IMR-90 (cell line): ENCODE data around the gene BTLA. TPM values are rescaled to one million over a fixed set of nuclear protein-coding genes. Genes with fewer than 3 reads are reported as not detected.

ENCODE experiments used
- ATAC-seq: fragments of 200-7000 bp; cut with Tn5 transposase; 2 replicates; pipeline ENCODE4 v1.9.1; 2020; ENCODE audit warnings: low read depth, mild to moderate bottlenecking, moderate library complexity
- BruUV-seq: library from RNA; stranded (reverse); fragments of 400-500 nt; replicated peaks from 2 replicates; lab custom pipeline; 2021; lab: Mats Ljungman, UMichigan
- CTCF ChIA-PET: fragments of 300-600 bp; formaldehyde crosslinking; extraction: SDS; loops from one replicate; lab custom pipeline; 2021; ENCODE audit warnings: antibody characterized with exemption; lab: Yijun Ruan, JAX
- POLR2A ChIA-PET: fragments of 300-600 bp; sonication (Branson Sonifier 250); formaldehyde crosslinking; loops from one replicate; lab custom pipeline; 2022; ENCODE audit warnings: antibody characterized with exemption; ENCODE audit not compliant: unreplicated experiment; lab: Charles Lee
- DNase-seq: peaks from one replicate; pipeline ENCODE4 v3.0.0; 2013
- H2AFZ ChIP-seq: replicated peaks from 2 replicates; pipeline ENCODE3; 2013; ENCODE audit warnings: low read length, mild to moderate bottlenecking; ENCODE audit not compliant: poor library complexity
- H2AK5ac ChIP-seq: 2 replicates; pipeline ENCODE4 v1.6.1; 2013; ENCODE audit warnings: low read depth, low read length, inconsistent platforms
- H2AK9ac ChIP-seq: replicated peaks from 2 replicates; pipeline ENCODE3; 2013; ENCODE audit warnings: mild to moderate bottlenecking, low read depth, low read length, moderate library complexity; ENCODE audit not compliant: poor library complexity
- H2BK120ac ChIP-seq: 2 replicates; pipeline ENCODE4 v1.6.1; 2013; ENCODE audit warnings: low read depth, low read length, inconsistent platforms
- H2BK15ac ChIP-seq: 3 replicates; pipeline ENCODE4 v1.6.1; 2013; ENCODE audit warnings: low read depth, low read length, inconsistent platforms
- H2BK20ac ChIP-seq: 2 replicates; pipeline ENCODE4 v1.6.1; 2013; ENCODE audit warnings: low read depth, mild to moderate bottlenecking, inconsistent platforms, low read length, moderate library complexity
- H2BK5ac ChIP-seq: 2 replicates; pipeline ENCODE4 v1.6.1; 2013; ENCODE audit warnings: mild to moderate bottlenecking, low read depth, low read length, inconsistent platforms; ENCODE audit not compliant: poor library complexity, severe bottlenecking
- H3K14ac ChIP-seq: replicated peaks from 2 replicates; pipeline ENCODE4 v1.6.1; 2013; ENCODE audit warnings: low read depth, low read length, inconsistent platforms
- H3K18ac ChIP-seq: 2 replicates; pipeline ENCODE4 v1.6.1; 2013; ENCODE audit warnings: low read depth, low read length, control low read depth
- H3K23ac ChIP-seq: 2 replicates; pipeline ENCODE4 v1.6.1; 2013; ENCODE audit warnings: low read depth, low read length, inconsistent platforms
- H3K27ac ChIP-seq: 2 replicates; pipeline ENCODE4 v1.5.1; 2013; ENCODE audit warnings: mild to moderate bottlenecking, control low read depth, low read length; ENCODE audit not compliant: insufficient read depth
- H3K27me3 ChIP-seq: 2 replicates; pipeline ENCODE4 v1.6.1; 2013; ENCODE audit warnings: low read length; ENCODE audit not compliant: control insufficient read depth, insufficient read depth
- H3K36me3 ChIP-seq: 2 replicates; pipeline ENCODE4 v1.6.1; 2013; ENCODE audit warnings: low read length, mixed read lengths; ENCODE audit not compliant: control insufficient read depth, insufficient read depth
- H3K4ac ChIP-seq: 2 replicates; pipeline ENCODE4 v1.6.1; 2013; ENCODE audit warnings: low read depth, low read length, inconsistent platforms
- H3K4me1 ChIP-seq: 2 replicates; pipeline ENCODE4 v1.6.1; 2013; ENCODE audit warnings: low read length, mixed read lengths; ENCODE audit not compliant: control insufficient read depth, insufficient read depth
- H3K4me2 ChIP-seq: 2 replicates; pipeline ENCODE4 v1.6.1; 2013; ENCODE audit warnings: low read depth, mild to moderate bottlenecking, control low read depth, low read length, moderate library complexity
- H3K4me3 ChIP-seq: 2 replicates; pipeline ENCODE4 v1.5.1; 2013; ENCODE audit warnings: low read depth, mild to moderate bottlenecking, control low read depth, low read length, moderate library complexity; ENCODE audit not compliant: insufficient read depth
- H3K56ac ChIP-seq: 2 replicates; pipeline ENCODE4 v1.6.1; 2013; ENCODE audit warnings: low read length, inconsistent platforms; ENCODE audit not compliant: insufficient read depth; ENCODE audit errors: extremely low read depth
- H3K79me1 ChIP-seq, 2 experiments: 2 replicates each; pipeline ENCODE4 v1.6.1; 2013; ENCODE audit warnings: low read length in 2 of 2, inconsistent platforms in 1 of 2, low read depth in 1 of 2
- H3K9ac ChIP-seq: 2 replicates; pipeline ENCODE4 v1.6.1; 2013; ENCODE audit warnings: low read depth, low read length, control low read depth
- H3K9me1 ChIP-seq: 2 replicates; pipeline ENCODE4 v1.6.1; 2013; ENCODE audit warnings: low read length, inconsistent platforms; ENCODE audit not compliant: insufficient read depth
- H3K9me3 ChIP-seq: 2 replicates; pipeline ENCODE4 v1.6.1; 2013; ENCODE audit warnings: low read length; ENCODE audit not compliant: control insufficient read depth, insufficient read depth
- H4K20me1 ChIP-seq: 2 replicates; pipeline ENCODE4 v1.6.1; 2013; ENCODE audit warnings: low read length, inconsistent platforms; ENCODE audit not compliant: insufficient read depth
- H4K5ac ChIP-seq: 2 replicates; pipeline ENCODE4 v1.6.1; 2013; ENCODE audit warnings: mild to moderate bottlenecking, low read depth, low read length, control low read depth
- H4K8ac ChIP-seq, 2 experiments: 2 replicates each; pipeline ENCODE4 v1.6.1; 2013; ENCODE audit warnings: low read depth in 2 of 2, low read length in 2 of 2, control low read depth in 1 of 2, inconsistent platforms in 1 of 2
- H4K91ac ChIP-seq: 2 replicates; pipeline ENCODE4 v1.6.1; 2013; ENCODE audit warnings: low read depth, low read length, inconsistent platforms; ENCODE audit not compliant: insufficient read depth
- BHLHE40 ChIP-seq: fragments of 150-350 bp; IDR thresholded peaks from 2 replicates; pipeline ENCODE4 v1.6.1; 2016; ENCODE audit warnings: mild to moderate bottlenecking, low read depth, low read length
- CHD1 ChIP-seq: IDR thresholded peaks from 2 replicates; pipeline ENCODE4 v1.6.1; 2012; ENCODE audit warnings: low read depth, low read length, improper control_type of control experiment
- NFE2L2 ChIP-seq: fragments of 150-350 bp; IDR thresholded peaks from 2 replicates; pipeline ENCODE4 v1.6.1; 2016; ENCODE audit warnings: low read depth, mild to moderate bottlenecking, low read length
- RAD21 ChIP-seq: IDR thresholded peaks from 2 replicates; pipeline ENCODE4 v1.6.1; 2012; ENCODE audit warnings: low read length, improper control_type of control experiment
- RCOR1 ChIP-seq: IDR thresholded peaks from 2 replicates; pipeline ENCODE4 v1.6.1; 2012; ENCODE audit warnings: mild to moderate bottlenecking, low read length, improper control_type of control experiment; ENCODE audit not compliant: insufficient replicate concordance
- SMC3 ChIP-seq: fragments of 150-350 bp; IDR thresholded peaks from 2 replicates; pipeline ENCODE4 v1.6.1; 2016; ENCODE audit warnings: low read depth, mild to moderate bottlenecking, antibody characterized with exemption, low read length, moderate library complexity
- WGBS, 2 experiments: methylation state at CpG; one replicate each; pipeline versions ENCODE4 v1.1.5 to v1.1.7; 2013; ENCODE audit warnings: missing lambda C conversion rate in 2 of 2; ENCODE audit not compliant: insufficient read length in 1 of 2; ENCODE audit errors: extremely low coverage in 2 of 2; 5-methylcytosine and 5-hydroxymethylcytosine counted together
- dilution Hi-C: fragments of 300-500 bp; cut with HindIII; formaldehyde crosslinking; loops from one replicate; pipeline ENCODE4 v1.14.3; 2018; ENCODE audit warnings: low sequenced_read_pairs; ENCODE audit not compliant: unreplicated experiment
- in situ Hi-C: fragments of 300-500 bp; cut with MboI; formaldehyde crosslinking; loops from 3 replicates; pipeline ENCODE4 v1.14.3; 2019; ENCODE audit warnings: low sequenced_read_pairs, inconsistent platforms, mixed read lengths
- intact Hi-C: fragments of 100-400 bp; cut with micrococcal nuclease; formaldehyde crosslinking; loops from 2 replicates; pipeline ENCODE4 v1.10.0; 2022
- polyA plus RNA-seq, 3 experiments: library from polyadenylated mRNA; depleted of rRNA; stranded (reverse); fragments of >200 nt; gene quantifications; 2 replicates each; pipeline ENCODE4 v1.2.3, GENCODE V29; 2012; ENCODE audit warnings: low replicate concordance in 1 of 3
- total RNA-seq: library from RNA; depleted of rRNA; stranded (reverse); fragments of >200 nt; gene quantifications from 2 replicates; pipeline ENCODE4 v1.2.3, GENCODE V29; 2012
- TF ChIP-seq, protein P1 (sequence below): fragments of 150-350 bp; IDR thresholded peaks from 2 replicates; pipeline ENCODE4 v1.6.1; 2017; ENCODE audit warnings: mild to moderate bottlenecking, antibody characterized with exemption, low read length, low read depth
- TF ChIP-seq, protein P2 (sequence below): conservative IDR thresholded peaks from 2 replicates; pipeline ENCODE4 v1.5.1; 2012; ENCODE audit warnings: mild to moderate bottlenecking, low read depth, low read length, improper control_type of control experiment
- TF ChIP-seq, protein P3 (sequence below): fragments of 150-350 bp; IDR thresholded peaks from 2 replicates; pipeline ENCODE4 v1.6.1; 2016; ENCODE audit warnings: low read depth, mild to moderate bottlenecking, low read length, moderate library complexity, borderline replicate concordance

BTLA gene
- total and polyA plus RNA-seq, 2 of the 4 experiments (the other 2 are of a cell fraction) = not detected

DNA sequence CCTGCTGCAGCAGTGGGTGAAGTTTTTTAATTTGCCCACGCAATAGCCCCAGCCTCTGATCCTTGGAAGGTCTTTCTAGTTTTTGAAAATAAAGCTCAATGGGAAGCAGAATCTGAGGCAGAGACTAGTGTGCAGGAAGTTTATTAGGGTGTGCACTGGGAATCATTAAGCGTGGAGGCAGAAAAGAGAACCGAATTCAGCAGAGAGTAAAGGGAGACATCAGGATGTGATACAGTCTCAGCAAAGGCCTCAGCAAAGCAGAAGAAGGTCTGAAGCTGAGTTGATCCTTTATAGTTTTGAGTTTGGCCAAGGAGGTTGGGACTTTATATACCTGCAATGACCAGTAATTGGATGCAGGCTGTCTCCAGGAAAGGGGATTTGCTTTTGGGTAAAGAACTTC lies 4.9 kb upstream of the BTLA start:
- in situ Hi-C loops (loop anchor here (25.0 kb wide), 1 partner anchor 367 kb away; the partner anchor contains the start of gene GCSAM), dilution Hi-C loops (loop anchor here (25.0 kb wide), 1 partner anchor 192 kb away; no protein-coding TSS in a partner anchor), intact Hi-C loops (no loop called here)
- no peaks in the 10 kb centered on the region; the same call in 1 of the 2 replicates for H3K27me3 ChIP-seq
- no peak overlapping the region for H2BK20ac ChIP-seq
- H3K36me3 ChIP-seq = no peaks in the 10 kb centered on the region
- H2AK9ac ChIP-seq = no peak overlapping the region
- no peak overlapping the region for H3K4me3 ChIP-seq
- ChIA-PET CTCF (interaction anchor here (1.1 kb wide), 1 partner anchor 38 kb away, joined by 3 read pairs; no protein-coding TSS in a partner anchor), POLR2A (no interaction called here)
- H3K4me2 ChIP-seq = no peak overlapping the region
- ATAC-seq (no peak), DNase-seq (no peak)
- no peaks in the 10 kb centered on the region for H3K79me1 ChIP-seq
- no peak overlapping the region for H3K4ac ChIP-seq
- H4K20me1 ChIP-seq = no peaks in the 10 kb centered on the region
- no TSS peak for BruUV-seq
- no peak overlapping the region for H3K23ac ChIP-seq
- no peaks in the 10 kb centered on the region for H3K9me3 ChIP-seq
- H3K18ac ChIP-seq = no peak overlapping the region
- H2AFZ ChIP-seq = no peak overlapping the region
- no peak overlapping the region for H2BK15ac ChIP-seq
- H3K9me1 ChIP-seq = no peaks in the 10 kb centered on the region
- no peak overlapping the region for H2BK120ac ChIP-seq
- TF ChIP-seq CHD1 (no peak), RCOR1 (no peak), SMC3 (no peak), BHLHE40 (no peak), NFE2L2 (no peak), RAD21 (no peak)
- TF ChIP-seq, protein P1, sequence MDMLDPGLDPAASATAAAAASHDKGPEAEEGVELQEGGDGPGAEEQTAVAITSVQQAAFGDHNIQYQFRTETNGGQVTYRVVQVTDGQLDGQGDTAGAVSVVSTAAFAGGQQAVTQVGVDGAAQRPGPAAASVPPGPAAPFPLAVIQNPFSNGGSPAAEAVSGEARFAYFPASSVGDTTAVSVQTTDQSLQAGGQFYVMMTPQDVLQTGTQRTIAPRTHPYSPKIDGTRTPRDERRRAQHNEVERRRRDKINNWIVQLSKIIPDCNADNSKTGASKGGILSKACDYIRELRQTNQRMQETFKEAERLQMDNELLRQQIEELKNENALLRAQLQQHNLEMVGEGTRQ = no peak
- TF ChIP-seq, protein P2, sequence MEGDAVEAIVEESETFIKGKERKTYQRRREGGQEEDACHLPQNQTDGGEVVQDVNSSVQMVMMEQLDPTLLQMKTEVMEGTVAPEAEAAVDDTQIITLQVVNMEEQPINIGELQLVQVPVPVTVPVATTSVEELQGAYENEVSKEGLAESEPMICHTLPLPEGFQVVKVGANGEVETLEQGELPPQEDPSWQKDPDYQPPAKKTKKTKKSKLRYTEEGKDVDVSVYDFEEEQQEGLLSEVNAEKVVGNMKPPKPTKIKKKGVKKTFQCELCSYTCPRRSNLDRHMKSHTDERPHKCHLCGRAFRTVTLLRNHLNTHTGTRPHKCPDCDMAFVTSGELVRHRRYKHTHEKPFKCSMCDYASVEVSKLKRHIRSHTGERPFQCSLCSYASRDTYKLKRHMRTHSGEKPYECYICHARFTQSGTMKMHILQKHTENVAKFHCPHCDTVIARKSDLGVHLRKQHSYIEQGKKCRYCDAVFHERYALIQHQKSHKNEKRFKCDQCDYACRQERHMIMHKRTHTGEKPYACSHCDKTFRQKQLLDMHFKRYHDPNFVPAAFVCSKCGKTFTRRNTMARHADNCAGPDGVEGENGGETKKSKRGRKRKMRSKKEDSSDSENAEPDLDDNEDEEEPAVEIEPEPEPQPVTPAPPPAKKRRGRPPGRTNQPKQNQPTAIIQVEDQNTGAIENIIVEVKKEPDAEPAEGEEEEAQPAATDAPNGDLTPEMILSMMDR = no peak
- TF ChIP-seq, protein P3, sequence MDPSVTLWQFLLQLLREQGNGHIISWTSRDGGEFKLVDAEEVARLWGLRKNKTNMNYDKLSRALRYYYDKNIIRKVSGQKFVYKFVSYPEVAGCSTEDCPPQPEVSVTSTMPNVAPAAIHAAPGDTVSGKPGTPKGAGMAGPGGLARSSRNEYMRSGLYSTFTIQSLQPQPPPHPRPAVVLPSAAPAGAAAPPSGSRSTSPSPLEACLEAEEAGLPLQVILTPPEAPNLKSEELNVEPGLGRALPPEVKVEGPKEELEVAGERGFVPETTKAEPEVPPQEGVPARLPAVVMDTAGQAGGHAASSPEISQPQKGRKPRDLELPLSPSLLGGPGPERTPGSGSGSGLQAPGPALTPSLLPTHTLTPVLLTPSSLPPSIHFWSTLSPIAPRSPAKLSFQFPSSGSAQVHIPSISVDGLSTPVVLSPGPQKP = no peak
- H3K27ac ChIP-seq = no peak overlapping the region
- H3K9ac ChIP-seq = no peak overlapping the region
- WGBS, 2 experiments = 63% methylated on average over 3 of the region's 3 CpGs; no CpG with 5 or more reads in 1 of the 2 experiments
- H3K4me1 ChIP-seq = no peaks in the 10 kb centered on the region
- H4K8ac ChIP-seq = no peak overlapping the region
- H2BK5ac ChIP-seq = no peak overlapping the region
- H4K91ac ChIP-seq = no peak overlapping the region
- no peak overlapping the region for H3K56ac ChIP-seq
- H4K5ac ChIP-seq = no peak overlapping the region
- no peak overlapping the region for H3K14ac ChIP-seq
- H2AK5ac ChIP-seq = no peak overlapping the region
